Neuronal stem cell (in vitro differentiated cells): ENCODE results near the gene ZPBP.

Experiments
- DNase-seq: peaks from one replicate; pipeline ENCODE4 v3.0.0-alpha.2; 2013; ENCODE audit warnings: low spot score
- H2AFZ ChIP-seq: one replicate; pipeline ENCODE4 v1.6.1; 2013; ENCODE audit warnings: mild to moderate bottlenecking, low read length, inconsistent platforms
- H2AK5ac ChIP-seq: 2 replicates; pipeline ENCODE4 v1.6.1; 2013; ENCODE audit warnings: low read depth, mild to moderate bottlenecking, inconsistent platforms, low read length, moderate library complexity, mixed read lengths
- H2BK120ac ChIP-seq: 2 replicates; pipeline ENCODE4 v1.6.1; 2013; ENCODE audit warnings: low read depth, mild to moderate bottlenecking, inconsistent platforms, low read length, moderate library complexity, mixed read lengths
- H2BK12ac ChIP-seq: one replicate; pipeline ENCODE4 v1.6.1; 2013; ENCODE audit warnings: low read length, inconsistent platforms
- H2BK15ac ChIP-seq: 2 replicates; pipeline ENCODE4 v1.6.1; 2013; ENCODE audit warnings: mild to moderate bottlenecking, low read length, inconsistent platforms, mixed read lengths
- H2BK5ac ChIP-seq: one replicate; pipeline ENCODE4 v1.6.1; 2013; ENCODE audit warnings: inconsistent platforms, mild to moderate bottlenecking, low read length, moderate library complexity
- H3K14ac ChIP-seq: one replicate; pipeline ENCODE4 v1.6.1; 2013; ENCODE audit warnings: low read length, inconsistent platforms
- H3K18ac ChIP-seq: 2 replicates; pipeline ENCODE4 v1.6.1; 2013; ENCODE audit warnings: low read length, inconsistent platforms
- H3K23ac ChIP-seq: 2 replicates; pipeline ENCODE4 v1.6.1; 2013; ENCODE audit warnings: low read depth, mild to moderate bottlenecking, mixed read lengths, low read length, inconsistent platforms; ENCODE audit not compliant: poor library complexity
- H3K27ac ChIP-seq: replicated peaks from 3 replicates; pipeline ENCODE4 v1.5.1; 2013; ENCODE audit warnings: low read length, inconsistent platforms
- H3K27me3 ChIP-seq, 3 experiments: 2 replicates each; pipeline ENCODE4 v1.6.1; 2013; ENCODE audit warnings: low read length in 3 of 3, mild to moderate bottlenecking in 2 of 3, inconsistent platforms in 1 of 3, low read depth in 1 of 3, mixed read lengths in 1 of 3, moderate library complexity in 1 of 3; ENCODE audit not compliant: control insufficient read depth in 3 of 3, insufficient read depth in 3 of 3
- H3K36me3 ChIP-seq, 2 donors: replicated peaks in 1 of 2; 2 replicates each; pipeline ENCODE4 v1.6.1; 2013; ENCODE audit warnings: low read length in 2 of 2; ENCODE audit not compliant: control insufficient read depth in 2 of 2, insufficient read depth in 2 of 2
- H3K4ac ChIP-seq: 2 replicates; pipeline ENCODE4 v1.6.1; 2013; ENCODE audit warnings: inconsistent platforms, mild to moderate bottlenecking, low read length, moderate library complexity
- H3K4me1 ChIP-seq, 2 donors: 1 replicate in 1 of 2; 2 replicates in 1 of 2; pipeline ENCODE4 v1.6.1; 2013; ENCODE audit warnings: low read length in 2 of 2, low read depth in 1 of 2; ENCODE audit not compliant: control insufficient read depth in 2 of 2, insufficient read depth in 1 of 2
- H3K4me2 ChIP-seq: one replicate; pipeline ENCODE4 v1.6.1; 2013; ENCODE audit warnings: mild to moderate bottlenecking, low read length, inconsistent platforms; ENCODE audit not compliant: insufficient read depth, poor library complexity, severe bottlenecking
- H3K4me3 ChIP-seq, 2 donors: 2 replicates each; pipeline ENCODE4 v1.5.1; 2013; ENCODE audit warnings: low read length in 2 of 2, mild to moderate bottlenecking in 2 of 2, inconsistent platforms in 1 of 2, moderate library complexity in 1 of 2
- H3K79me1 ChIP-seq: one replicate; pipeline ENCODE4 v1.6.1; 2013; ENCODE audit warnings: low read depth, mild to moderate bottlenecking, inconsistent platforms, low read length, moderate library complexity
- H3K9ac ChIP-seq: one replicate; pipeline ENCODE4 v1.6.1; 2013; ENCODE audit warnings: mild to moderate bottlenecking, low read depth, low read length, inconsistent platforms; ENCODE audit not compliant: poor library complexity
- H3K9me3 ChIP-seq, 2 donors: replicated peaks in 1 of 2; 2 replicates each; pipeline versions ENCODE3 to v1.6.1; 2013; ENCODE audit warnings: low read length in 2 of 2, mild to moderate bottlenecking in 2 of 2, inconsistent platforms in 1 of 2, low read depth in 1 of 2, mixed read lengths in 1 of 2, moderate library complexity in 1 of 2; ENCODE audit not compliant: control insufficient read depth in 2 of 2, insufficient read depth in 1 of 2
- H4K8ac ChIP-seq: one replicate; pipeline ENCODE4 v1.6.1; 2013; ENCODE audit warnings: low read depth, mild to moderate bottlenecking, inconsistent platforms, low read length, moderate library complexity
- H4K91ac ChIP-seq: one replicate; pipeline ENCODE4 v1.6.1; 2013; ENCODE audit warnings: low read length, low read depth, mild to moderate bottlenecking, inconsistent platforms; ENCODE audit not compliant: poor library complexity
- WGBS, 2 donors: extraction: QIAGEN DNeasy Blood & Tissue Kit; methylation state at CpG; one replicate each; pipeline ENCODE4 v1.1.7; 2013; ENCODE audit warnings: missing lambda C conversion rate in 2 of 2, mixed read lengths in 1 of 2; ENCODE audit not compliant: insufficient read length in 2 of 2, insufficient replicate concordance in 1 of 2; ENCODE audit errors: extremely low coverage in 2 of 2; 5-methylcytosine and 5-hydroxymethylcytosine counted together

Gene ZPBP

DNA sequence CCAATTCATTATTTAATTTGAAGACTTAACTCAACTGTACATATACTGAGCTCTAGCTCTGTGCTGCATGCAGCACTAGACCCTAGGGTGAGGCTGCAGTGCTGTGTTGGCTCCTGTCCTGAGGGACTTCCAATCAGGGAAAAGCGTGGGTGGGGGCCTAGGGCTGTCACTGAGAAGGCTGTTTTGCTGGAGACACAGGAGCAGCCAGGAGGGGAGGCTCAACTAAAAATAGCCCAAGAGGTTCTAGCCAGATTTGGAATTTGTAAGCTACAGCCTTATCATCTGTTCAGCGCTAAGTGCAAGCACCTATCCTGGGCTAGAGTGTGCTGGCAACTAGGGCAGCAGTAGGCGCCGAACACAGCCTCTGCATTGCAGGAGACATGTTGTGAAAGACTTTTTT is 198.5 kb downstream of the ZPBP start:
- H3K14ac ChIP-seq: no peak overlapping the region
- no CpG with 5 or more reads among the region's 4 CpGs for WGBS, 2 donors

DNA sequence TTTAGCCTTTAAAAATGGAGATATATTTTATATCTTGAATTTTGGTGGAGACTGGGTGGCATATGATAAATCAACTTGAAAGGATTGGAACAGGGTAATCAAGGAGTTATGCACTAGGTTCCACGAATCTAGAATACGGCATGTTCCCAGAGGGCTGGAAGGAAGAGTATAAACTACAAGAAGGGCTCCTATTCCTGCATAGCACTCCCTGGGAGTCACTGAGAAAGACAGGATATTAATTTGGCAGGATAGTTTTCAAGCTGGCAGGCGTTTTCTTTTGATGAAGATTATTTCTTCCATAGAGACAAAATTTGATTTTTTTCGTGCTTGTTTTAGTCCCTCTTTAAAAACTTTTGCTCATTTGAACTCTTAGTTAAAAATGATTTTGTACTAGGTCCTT is 199.9 kb downstream of the ZPBP start:
- Histone ChIP-seq H3K4me2 (no peak overlapping the region), H3K4me1 (peaks cover 0 to 1% of the 10 kb centered on the region in 2 donors)
- WGBS, 2 donors: no CpG with 5 or more reads among the region's 4 CpGs

More for the DNA sequence above, 198.5 kb downstream of the ZPBP start:
- Histone ChIP-seq H3K27me3 (no peaks in the 10 kb centered on the region), H3K4me2 (no peak overlapping the region), H4K91ac (no peak overlapping the region), H3K23ac (no peak overlapping the region), H2AK5ac (no peak overlapping the region), H3K4me3 (no peak overlapping the region), H3K79me1 (no peaks in the 10 kb centered on the region), H3K9me3 (peaks cover 0 to 3% of the 10 kb centered on the region in 2 donors), H2BK5ac (no peak overlapping the region), H2BK12ac (no peak overlapping the region), H3K27ac (no peak overlapping the region), H2BK15ac (no peak overlapping the region), H3K4me1 (peaks cover 0 to 1% of the 10 kb centered on the region in 2 donors), H3K9ac (no peak overlapping the region), H3K36me3 (peaks cover 0 to 1% of the 10 kb centered on the region in 2 donors), H3K4ac (no peak overlapping the region), H4K8ac (no peak overlapping the region), H3K18ac (no peak overlapping the region), H2AFZ (no peak overlapping the region), H2BK120ac (no peak overlapping the region)
- DNase-seq: no peak

GRCh38 chr7:49892481-49892880 is 200.6 kb downstream of the ZPBP start:
- Histone ChIP-seq H3K36me3 (peaks cover 0 to 1% of the 10 kb centered on the region in 2 donors), H2BK5ac (no peak overlapping the region), H4K8ac (no peak overlapping the region), H2AFZ (no peak overlapping the region), H3K4me3 (no peak overlapping the region), H3K27me3 (no peaks in the 10 kb centered on the region), H3K4me1 (peaks cover 0 to 1% of the 10 kb centered on the region in 2 donors), H2AK5ac (no peak overlapping the region), H4K91ac (no peak overlapping the region), H3K9me3 (peaks cover 0 to 3% of the 10 kb centered on the region in 2 donors), H3K4ac (no peak overlapping the region), H3K23ac (no peak overlapping the region), H2BK15ac (no peak overlapping the region), H3K18ac (no peak overlapping the region), H3K27ac (no peak overlapping the region), H3K79me1 (no peaks in the 10 kb centered on the region), H3K9ac (no peak overlapping the region), H2BK12ac (no peak overlapping the region), H3K14ac (no peak overlapping the region), H3K4me2 (no peak overlapping the region), H2BK120ac (no peak overlapping the region)
- WGBS, 2 donors: no CpG with 5 or more reads among the region's 2 CpGs
- DNase-seq: no peak

More for the DNA sequence above, 199.9 kb downstream of the ZPBP start:
- no peak overlapping the region for H2BK120ac ChIP-seq
- no peaks in the 10 kb centered on the region for H3K27me3 ChIP-seq
- H4K8ac ChIP-seq: no peak overlapping the region
- H3K4ac ChIP-seq: no peak overlapping the region
- no peak overlapping the region for H2BK12ac ChIP-seq
- no peak overlapping the region for H3K27ac ChIP-seq
- no peak for DNase-seq
- H3K18ac ChIP-seq: no peak overlapping the region
- H3K14ac ChIP-seq: no peak overlapping the region
- no peak overlapping the region for H2AFZ ChIP-seq
- peaks cover 0 to 1% of the 10 kb centered on the region in 2 donors for H3K36me3 ChIP-seq
- H3K9me3 ChIP-seq: peaks cover 0 to 3% of the 10 kb centered on the region in 2 donors
- no peak overlapping the region for H2BK5ac ChIP-seq
- H3K9ac ChIP-seq: no peak overlapping the region
- no peak overlapping the region for H2AK5ac ChIP-seq
- no peak overlapping the region for H4K91ac ChIP-seq
- no peaks in the 10 kb centered on the region for H3K79me1 ChIP-seq
- H3K23ac ChIP-seq: no peak overlapping the region
- no peak overlapping the region for H2BK15ac ChIP-seq
- H3K4me3 ChIP-seq: no peak overlapping the region
